GM19023 (cell line): ENCODE data around the gene MRPS30.
"Not testable (repeated sequence)": the region's sequence is repeated elsewhere in the genome, so short reads cannot be mapped to it uniquely, and the experiment has no call there.

Source experiments
- ATAC-seq: cut with Tn5 transposase; IDR thresholded peaks from one replicate; pipeline ENCODE4 v1.9.1; 2021; ENCODE audit warnings: mild to moderate bottlenecking, moderate library complexity; ENCODE audit not compliant: unreplicated experiment

The MRPS30 gene

GRCh38 chr5:44808435-44809214 lies at the start of gene MRPS30:
Gene MRPS30, plus strand, starts transcription at chr5:44808947. Its CDS starts 16 bp downstream, at chr5:44808963.
- ATAC-seq = peak; percentile 98

GRCh38 chr5:44769200-44769876 lies 39.4 kb upstream of the MRPS30 start:
- no peak for ATAC-seq

- no peak for ATAC-seq
These were observed 38.9 kb upstream of the MRPS30 start for GRCh38 chr5:44769877-44770209.

GRCh38 chr5:44770780-44771717 lies 37.7 kb upstream of the MRPS30 start:
- no peak for ATAC-seq

GRCh38 chr5:44772397-44772796 lies 36.4 kb upstream of the MRPS30 start:
- ATAC-seq = not testable (repeated sequence)

- no peak for ATAC-seq
These were observed 34.4 kb upstream of the MRPS30 start for GRCh38 chr5:44774279-44774880.

- no peak for ATAC-seq
These were observed 29.6 kb upstream of the MRPS30 start for GRCh38 chr5:44779167-44779566.

DNA sequence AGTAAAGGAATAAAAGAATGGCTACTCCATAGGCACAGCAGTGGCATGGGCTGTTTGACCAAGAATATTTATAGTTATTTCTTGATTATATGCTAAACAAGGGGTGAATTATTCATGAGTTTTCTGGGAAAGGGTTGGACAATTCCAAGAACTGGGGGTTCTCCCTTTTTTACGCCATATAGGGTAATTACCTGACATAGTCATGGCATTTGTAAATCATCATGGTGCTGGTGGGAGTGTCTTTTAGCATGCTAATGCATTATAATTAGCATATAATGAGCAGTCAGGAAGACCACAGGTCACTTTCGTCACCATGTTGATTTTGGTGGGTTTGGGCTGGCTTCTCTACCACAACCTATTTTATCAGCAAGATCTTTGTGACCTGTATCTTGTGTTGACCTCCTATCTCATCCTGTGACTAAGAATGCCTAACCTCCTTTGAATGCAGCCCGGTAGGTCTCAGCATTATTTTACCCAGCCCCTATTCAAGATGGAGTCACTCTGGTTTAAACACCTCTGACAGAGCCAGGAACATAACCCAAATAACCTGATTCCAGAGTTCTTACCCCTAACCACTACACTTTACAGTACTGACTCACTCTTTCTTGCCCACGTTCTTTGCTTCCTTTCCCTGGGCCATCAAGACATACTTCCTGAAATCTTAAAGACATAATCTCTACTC lies 25.0 kb upstream of the MRPS30 start:
- ATAC-seq = no peak

- no peak for ATAC-seq
These were observed 21.0 kb upstream of the MRPS30 start for GRCh38 chr5:44787731-44788130.

GRCh38 chr5:44789372-44789995 lies 19.3 kb upstream of the MRPS30 start:
- ATAC-seq = not testable (repeated sequence)

GRCh38 chr5:44792031-44792673 lies 16.6 kb upstream of the MRPS30 start:
- not testable (repeated sequence) for ATAC-seq

- ATAC-seq = no peak
These were observed 14.4 kb upstream of the MRPS30 start for GRCh38 chr5:44794371-44794770.

DNA sequence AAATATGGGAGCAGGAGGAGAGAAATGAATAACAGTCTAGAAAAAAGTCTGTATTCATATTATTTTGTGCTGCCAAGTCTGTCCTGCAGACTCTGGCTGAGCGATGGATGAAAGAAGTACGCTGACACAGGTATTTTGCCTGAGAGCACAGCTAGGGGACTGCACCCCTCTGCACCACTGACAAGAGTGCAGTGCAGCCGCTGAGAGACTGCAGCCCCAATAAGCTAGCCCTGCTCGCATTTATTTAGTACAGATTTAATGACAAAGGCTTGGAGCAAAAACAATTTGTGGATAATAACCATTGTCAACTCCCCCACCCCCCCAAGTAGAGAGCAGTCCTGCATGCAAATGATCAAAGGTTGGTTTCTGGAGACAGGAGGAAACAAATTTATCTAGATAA lies 13.3 kb upstream of the MRPS30 start:
- ATAC-seq = no peak

DNA sequence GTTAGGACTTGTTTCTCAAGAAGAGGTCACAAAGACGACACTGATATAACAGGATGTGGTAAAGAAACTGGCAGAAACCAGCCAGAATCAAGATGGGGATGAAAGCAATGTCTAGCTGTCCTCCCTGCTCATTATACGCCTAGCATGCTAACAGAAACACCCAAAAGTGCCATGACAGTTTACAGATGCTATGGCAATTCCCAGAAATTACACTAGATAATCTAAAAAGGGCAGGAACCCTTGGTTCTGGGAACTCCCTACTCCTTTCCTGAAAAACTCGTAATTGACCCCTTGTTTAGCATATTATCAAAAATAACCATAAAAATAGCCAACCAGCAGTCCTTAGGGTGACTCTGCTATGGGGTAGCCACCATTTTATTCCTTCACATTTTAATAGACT lies 10.9 kb upstream of the MRPS30 start:
- no peak for ATAC-seq

DNA sequence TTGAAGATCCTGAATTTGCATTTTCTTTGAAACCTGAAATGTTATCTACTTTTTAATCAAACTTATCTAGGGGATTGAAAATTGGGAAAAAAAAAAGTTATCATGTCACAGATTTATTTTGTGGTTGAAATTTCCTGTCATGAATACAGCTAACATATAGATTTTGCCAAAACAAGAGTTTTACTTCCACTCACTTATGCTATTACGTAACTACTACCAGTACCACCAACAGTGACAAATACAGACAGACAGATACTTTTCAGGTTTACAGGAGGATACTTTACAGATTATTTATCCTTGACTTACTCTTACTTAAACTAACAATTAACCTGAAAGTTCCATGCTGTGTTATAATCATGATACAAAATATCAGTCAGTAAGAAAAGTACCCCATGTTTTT lies 6.8 kb upstream of the MRPS30 start:
- no peak for ATAC-seq

GRCh38 chr5:44806608-44807007 lies 2.1 kb upstream of the MRPS30 start:
- ATAC-seq = no peak

DNA sequence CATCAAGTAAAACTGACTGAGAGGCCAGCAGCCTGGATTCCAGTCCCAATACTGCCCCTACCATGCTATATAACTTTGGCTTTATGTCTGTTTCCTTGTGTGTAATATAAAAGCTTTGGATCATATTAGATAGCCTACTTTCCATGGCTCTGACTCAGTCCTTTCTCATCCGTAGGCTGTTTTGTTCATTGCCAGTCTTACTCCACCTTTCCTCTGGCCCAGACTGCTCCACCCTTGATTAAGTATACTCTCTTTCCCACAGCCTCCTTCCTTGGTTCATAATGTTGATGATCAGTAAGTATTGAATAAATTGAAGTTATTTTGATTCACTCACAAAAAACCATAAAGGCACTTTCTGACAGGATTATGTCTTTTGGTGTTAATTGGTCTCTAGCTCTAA lies 1.5 kb upstream of the MRPS30 start:
- ATAC-seq = no peak

DNA sequence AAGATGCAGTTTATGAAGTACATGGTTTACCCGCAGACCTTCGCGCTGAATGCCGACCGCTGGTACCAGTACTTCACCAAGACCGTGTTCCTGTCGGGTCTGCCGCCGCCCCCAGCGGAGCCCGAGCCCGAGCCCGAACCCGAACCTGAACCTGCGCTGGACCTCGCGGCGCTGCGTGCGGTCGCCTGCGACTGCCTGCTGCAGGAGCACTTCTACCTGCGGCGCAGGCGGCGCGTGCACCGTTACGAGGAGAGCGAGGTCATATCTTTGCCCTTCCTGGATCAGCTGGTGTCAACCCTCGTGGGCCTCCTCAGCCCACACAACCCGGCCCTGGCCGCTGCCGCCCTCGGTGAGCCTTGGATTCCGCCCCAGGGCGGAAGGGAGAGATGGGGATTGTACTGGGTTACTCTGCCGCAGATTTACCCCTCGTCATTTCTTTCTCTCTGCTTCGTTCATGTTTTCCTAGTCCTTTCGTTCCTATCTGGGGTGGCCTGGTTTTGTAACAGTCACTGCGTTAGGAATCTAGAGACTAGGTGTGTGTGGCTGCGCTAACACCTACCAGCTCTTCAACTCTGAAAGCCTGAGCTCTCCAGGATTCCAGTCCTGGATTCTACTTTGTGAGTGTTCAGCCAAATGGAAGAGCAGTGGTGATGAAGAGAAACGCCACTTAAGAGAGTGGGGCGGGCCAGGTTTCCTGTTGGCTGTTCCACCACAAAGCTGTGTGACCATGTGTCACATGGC lies 638 bp downstream of the MRPS30 start:
- ATAC-seq = peak; percentile 48

DNA sequence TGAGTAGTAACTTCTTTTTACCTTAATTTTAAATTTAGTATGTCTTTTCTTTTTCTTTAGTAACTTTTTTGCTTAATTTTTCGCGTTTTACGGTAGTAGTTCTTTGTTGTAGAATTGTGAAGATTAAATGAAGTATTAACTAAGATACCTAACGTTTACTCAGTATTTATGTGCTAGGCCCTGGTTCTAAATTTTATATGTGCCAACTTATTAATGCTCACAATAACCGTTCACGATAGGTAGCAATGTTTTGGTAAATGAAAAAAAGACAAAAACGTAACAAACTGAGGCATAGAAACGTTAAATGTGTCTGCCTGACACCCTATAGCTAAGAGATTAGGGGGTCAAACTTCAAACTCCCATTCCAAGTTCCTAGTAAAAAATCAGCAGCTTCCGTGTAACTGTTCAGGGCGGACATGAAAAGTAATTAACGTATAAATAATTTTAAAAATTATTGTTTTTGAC lies 1.2 kb downstream of the MRPS30 start:
- no peak for ATAC-seq
